Thyroid gland (tissue), 4 donors: ENCODE measurements around the gene PCNT.

ENCODE experiments used
- POLR2A ChIP-seq, 2 donors: fragments of 450-650 bp; IDR thresholded peaks; one replicate each; pipeline ENCODE4 v1.6.1; 2017; ENCODE audit warnings: antibody characterized with exemption in 2 of 2, mild to moderate bottlenecking in 2 of 2, moderate library complexity in 1 of 2
- TF ChIP-seq, protein P1 (sequence below), 6 experiments: fragments of 200-600 bp in 3 of 6; fragments of 450-650 bp in 3 of 6; sonication (generic) in 3 of 6; IDR thresholded peaks; one replicate each; pipeline ENCODE4 v1.5.1; 2016 to 2019; ENCODE audit warnings: antibody characterized with exemption in 6 of 6, mild to moderate bottlenecking in 2 of 6, inconsistent platforms in 1 of 6, moderate library complexity in 1 of 6

GRCh38 chr21:46492851-46493250, 168.9 kb downstream of the PCNT start:
- TF ChIP-seq, protein P1, sequence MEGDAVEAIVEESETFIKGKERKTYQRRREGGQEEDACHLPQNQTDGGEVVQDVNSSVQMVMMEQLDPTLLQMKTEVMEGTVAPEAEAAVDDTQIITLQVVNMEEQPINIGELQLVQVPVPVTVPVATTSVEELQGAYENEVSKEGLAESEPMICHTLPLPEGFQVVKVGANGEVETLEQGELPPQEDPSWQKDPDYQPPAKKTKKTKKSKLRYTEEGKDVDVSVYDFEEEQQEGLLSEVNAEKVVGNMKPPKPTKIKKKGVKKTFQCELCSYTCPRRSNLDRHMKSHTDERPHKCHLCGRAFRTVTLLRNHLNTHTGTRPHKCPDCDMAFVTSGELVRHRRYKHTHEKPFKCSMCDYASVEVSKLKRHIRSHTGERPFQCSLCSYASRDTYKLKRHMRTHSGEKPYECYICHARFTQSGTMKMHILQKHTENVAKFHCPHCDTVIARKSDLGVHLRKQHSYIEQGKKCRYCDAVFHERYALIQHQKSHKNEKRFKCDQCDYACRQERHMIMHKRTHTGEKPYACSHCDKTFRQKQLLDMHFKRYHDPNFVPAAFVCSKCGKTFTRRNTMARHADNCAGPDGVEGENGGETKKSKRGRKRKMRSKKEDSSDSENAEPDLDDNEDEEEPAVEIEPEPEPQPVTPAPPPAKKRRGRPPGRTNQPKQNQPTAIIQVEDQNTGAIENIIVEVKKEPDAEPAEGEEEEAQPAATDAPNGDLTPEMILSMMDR (IDR thresholded peaks at IDR 0.05) = no peak
- no peak for TF ChIP-seq POLR2A (IDR thresholded peaks at IDR 0.05)
